IMR-90 (cell line): ENCODE measurements around the gene CAB39. TPM values are rescaled to one million over a fixed set of nuclear protein-coding genes. Genes with fewer than 3 reads are reported as not detected.
A peak's percentile ranks its signal among the peaks of the same experiment; 100 is the strongest.

Source experiments
- ATAC-seq: fragments of 200-7000 bp; cut with Tn5 transposase; 2 replicates; pipeline ENCODE4 v1.9.1; 2020; ENCODE audit warnings: low read depth, mild to moderate bottlenecking, moderate library complexity
- BruUV-seq: library from RNA; stranded (reverse); fragments of 400-500 nt; replicated peaks from 2 replicates; lab custom pipeline; 2021; lab: Mats Ljungman, UMichigan
- CTCF ChIA-PET: fragments of 300-600 bp; formaldehyde crosslinking; extraction: SDS; loops from one replicate; lab custom pipeline; 2021; ENCODE audit warnings: antibody characterized with exemption; lab: Yijun Ruan, JAX
- POLR2A ChIA-PET: fragments of 300-600 bp; sonication (Branson Sonifier 250); formaldehyde crosslinking; loops from one replicate; lab custom pipeline; 2022; ENCODE audit warnings: antibody characterized with exemption; ENCODE audit not compliant: unreplicated experiment; lab: Charles Lee
- DNase-seq: peaks from one replicate; pipeline ENCODE4 v3.0.0; 2013
- H2AFZ ChIP-seq: replicated peaks from 2 replicates; pipeline ENCODE3; 2013; ENCODE audit warnings: low read length, mild to moderate bottlenecking; ENCODE audit not compliant: poor library complexity
- H2AK5ac ChIP-seq: 2 replicates; pipeline ENCODE4 v1.6.1; 2013; ENCODE audit warnings: low read depth, low read length, inconsistent platforms
- H2AK9ac ChIP-seq: replicated peaks from 2 replicates; pipeline ENCODE3; 2013; ENCODE audit warnings: mild to moderate bottlenecking, low read depth, low read length, moderate library complexity; ENCODE audit not compliant: poor library complexity
- H2BK120ac ChIP-seq: 2 replicates; pipeline ENCODE4 v1.6.1; 2013; ENCODE audit warnings: low read depth, low read length, inconsistent platforms
- H2BK15ac ChIP-seq: 3 replicates; pipeline ENCODE4 v1.6.1; 2013; ENCODE audit warnings: low read depth, low read length, inconsistent platforms
- H2BK20ac ChIP-seq: 2 replicates; pipeline ENCODE4 v1.6.1; 2013; ENCODE audit warnings: low read depth, mild to moderate bottlenecking, inconsistent platforms, low read length, moderate library complexity
- H2BK5ac ChIP-seq: 2 replicates; pipeline ENCODE4 v1.6.1; 2013; ENCODE audit warnings: mild to moderate bottlenecking, low read depth, low read length, inconsistent platforms; ENCODE audit not compliant: poor library complexity, severe bottlenecking
- H3K14ac ChIP-seq: replicated peaks from 2 replicates; pipeline ENCODE4 v1.6.1; 2013; ENCODE audit warnings: low read depth, low read length, inconsistent platforms
- H3K18ac ChIP-seq: 2 replicates; pipeline ENCODE4 v1.6.1; 2013; ENCODE audit warnings: low read depth, low read length, control low read depth
- H3K23ac ChIP-seq: 2 replicates; pipeline ENCODE4 v1.6.1; 2013; ENCODE audit warnings: low read depth, low read length, inconsistent platforms
- H3K27ac ChIP-seq: 2 replicates; pipeline ENCODE4 v1.5.1; 2013; ENCODE audit warnings: mild to moderate bottlenecking, control low read depth, low read length; ENCODE audit not compliant: insufficient read depth
- H3K27me3 ChIP-seq: 2 replicates; pipeline ENCODE4 v1.6.1; 2013; ENCODE audit warnings: low read length; ENCODE audit not compliant: control insufficient read depth, insufficient read depth
- H3K36me3 ChIP-seq: 2 replicates; pipeline ENCODE4 v1.6.1; 2013; ENCODE audit warnings: low read length, mixed read lengths; ENCODE audit not compliant: control insufficient read depth, insufficient read depth
- H3K4ac ChIP-seq: 2 replicates; pipeline ENCODE4 v1.6.1; 2013; ENCODE audit warnings: low read depth, low read length, inconsistent platforms
- H3K4me1 ChIP-seq: 2 replicates; pipeline ENCODE4 v1.6.1; 2013; ENCODE audit warnings: low read length, mixed read lengths; ENCODE audit not compliant: control insufficient read depth, insufficient read depth
- H3K4me2 ChIP-seq: 2 replicates; pipeline ENCODE4 v1.6.1; 2013; ENCODE audit warnings: low read depth, mild to moderate bottlenecking, control low read depth, low read length, moderate library complexity
- H3K4me3 ChIP-seq: 2 replicates; pipeline ENCODE4 v1.5.1; 2013; ENCODE audit warnings: low read depth, mild to moderate bottlenecking, control low read depth, low read length, moderate library complexity; ENCODE audit not compliant: insufficient read depth
- H3K56ac ChIP-seq: 2 replicates; pipeline ENCODE4 v1.6.1; 2013; ENCODE audit warnings: low read length, inconsistent platforms; ENCODE audit not compliant: insufficient read depth; ENCODE audit errors: extremely low read depth
- H3K79me1 ChIP-seq, 2 experiments: 2 replicates each; pipeline ENCODE4 v1.6.1; 2013; ENCODE audit warnings: low read length in 2 of 2, inconsistent platforms in 1 of 2, low read depth in 1 of 2
- H3K9ac ChIP-seq: 2 replicates; pipeline ENCODE4 v1.6.1; 2013; ENCODE audit warnings: low read depth, low read length, control low read depth
- H3K9me1 ChIP-seq: 2 replicates; pipeline ENCODE4 v1.6.1; 2013; ENCODE audit warnings: low read length, inconsistent platforms; ENCODE audit not compliant: insufficient read depth
- H3K9me3 ChIP-seq: 2 replicates; pipeline ENCODE4 v1.6.1; 2013; ENCODE audit warnings: low read length; ENCODE audit not compliant: control insufficient read depth, insufficient read depth
- H4K20me1 ChIP-seq: 2 replicates; pipeline ENCODE4 v1.6.1; 2013; ENCODE audit warnings: low read length, inconsistent platforms; ENCODE audit not compliant: insufficient read depth
- H4K5ac ChIP-seq: 2 replicates; pipeline ENCODE4 v1.6.1; 2013; ENCODE audit warnings: mild to moderate bottlenecking, low read depth, low read length, control low read depth
- H4K8ac ChIP-seq, 2 experiments: 2 replicates each; pipeline ENCODE4 v1.6.1; 2013; ENCODE audit warnings: low read depth in 2 of 2, low read length in 2 of 2, control low read depth in 1 of 2, inconsistent platforms in 1 of 2
- H4K91ac ChIP-seq: 2 replicates; pipeline ENCODE4 v1.6.1; 2013; ENCODE audit warnings: low read depth, low read length, inconsistent platforms; ENCODE audit not compliant: insufficient read depth
- BHLHE40 ChIP-seq: fragments of 150-350 bp; IDR thresholded peaks from 2 replicates; pipeline ENCODE4 v1.6.1; 2016; ENCODE audit warnings: mild to moderate bottlenecking, low read depth, low read length
- CEBPB ChIP-seq: IDR thresholded peaks from 2 replicates; pipeline ENCODE4 v1.6.1; 2012; ENCODE audit warnings: low read depth, low read length, improper control_type of control experiment
- MAFK ChIP-seq: IDR thresholded peaks from 2 replicates; pipeline ENCODE4 v1.6.1; 2012; ENCODE audit warnings: low read depth, low read length, improper control_type of control experiment
- MAZ ChIP-seq: IDR thresholded peaks from 2 replicates; pipeline ENCODE4 v1.6.1; 2012; ENCODE audit warnings: low read depth, mild to moderate bottlenecking, low read length, improper control_type of control experiment, moderate library complexity, borderline replicate concordance
- NFE2L2 ChIP-seq: fragments of 150-350 bp; IDR thresholded peaks from 2 replicates; pipeline ENCODE4 v1.6.1; 2016; ENCODE audit warnings: low read depth, mild to moderate bottlenecking, low read length
- RAD21 ChIP-seq: IDR thresholded peaks from 2 replicates; pipeline ENCODE4 v1.6.1; 2012; ENCODE audit warnings: low read length, improper control_type of control experiment
- RCOR1 ChIP-seq: IDR thresholded peaks from 2 replicates; pipeline ENCODE4 v1.6.1; 2012; ENCODE audit warnings: mild to moderate bottlenecking, low read length, improper control_type of control experiment; ENCODE audit not compliant: insufficient replicate concordance
- RFX5 ChIP-seq: IDR thresholded peaks from 2 replicates; pipeline ENCODE4 v1.8.0; 2012; ENCODE audit warnings: low read depth, mild to moderate bottlenecking, low read length, moderate library complexity
- SMC3 ChIP-seq: fragments of 150-350 bp; IDR thresholded peaks from 2 replicates; pipeline ENCODE4 v1.6.1; 2016; ENCODE audit warnings: low read depth, mild to moderate bottlenecking, antibody characterized with exemption, low read length, moderate library complexity
- WGBS, 2 experiments: methylation state at CpG; one replicate each; pipeline versions ENCODE4 v1.1.5 to v1.1.7; 2013; ENCODE audit warnings: missing lambda C conversion rate in 2 of 2; ENCODE audit not compliant: insufficient read length in 1 of 2; ENCODE audit errors: extremely low coverage in 2 of 2; 5-methylcytosine and 5-hydroxymethylcytosine counted together
- dilution Hi-C: fragments of 300-500 bp; cut with HindIII; formaldehyde crosslinking; loops from one replicate; pipeline ENCODE4 v1.14.3; 2018; ENCODE audit warnings: low sequenced_read_pairs; ENCODE audit not compliant: unreplicated experiment
- in situ Hi-C: fragments of 300-500 bp; cut with MboI; formaldehyde crosslinking; loops from 3 replicates; pipeline ENCODE4 v1.14.3; 2019; ENCODE audit warnings: low sequenced_read_pairs, inconsistent platforms, mixed read lengths
- intact Hi-C: fragments of 100-400 bp; cut with micrococcal nuclease; formaldehyde crosslinking; loops from 2 replicates; pipeline ENCODE4 v1.10.0; 2022
- polyA plus RNA-seq, 3 experiments: library from polyadenylated mRNA; depleted of rRNA; stranded (reverse); fragments of >200 nt; gene quantifications; 2 replicates each; pipeline ENCODE4 v1.2.3, GENCODE V29; 2012; ENCODE audit warnings: low replicate concordance in 1 of 3
- total RNA-seq: library from RNA; depleted of rRNA; stranded (reverse); fragments of >200 nt; gene quantifications from 2 replicates; pipeline ENCODE4 v1.2.3, GENCODE V29; 2012
- TF ChIP-seq, protein P1 (sequence below): conservative IDR thresholded peaks from 2 replicates; pipeline ENCODE4 v1.5.1; 2012; ENCODE audit warnings: mild to moderate bottlenecking, low read depth, low read length, improper control_type of control experiment

Gene CAB39
- total and polyA plus RNA-seq, 2 of the 4 experiments (the other 2 are of a cell fraction): 38.2 to 71.7 TPM

DNA sequence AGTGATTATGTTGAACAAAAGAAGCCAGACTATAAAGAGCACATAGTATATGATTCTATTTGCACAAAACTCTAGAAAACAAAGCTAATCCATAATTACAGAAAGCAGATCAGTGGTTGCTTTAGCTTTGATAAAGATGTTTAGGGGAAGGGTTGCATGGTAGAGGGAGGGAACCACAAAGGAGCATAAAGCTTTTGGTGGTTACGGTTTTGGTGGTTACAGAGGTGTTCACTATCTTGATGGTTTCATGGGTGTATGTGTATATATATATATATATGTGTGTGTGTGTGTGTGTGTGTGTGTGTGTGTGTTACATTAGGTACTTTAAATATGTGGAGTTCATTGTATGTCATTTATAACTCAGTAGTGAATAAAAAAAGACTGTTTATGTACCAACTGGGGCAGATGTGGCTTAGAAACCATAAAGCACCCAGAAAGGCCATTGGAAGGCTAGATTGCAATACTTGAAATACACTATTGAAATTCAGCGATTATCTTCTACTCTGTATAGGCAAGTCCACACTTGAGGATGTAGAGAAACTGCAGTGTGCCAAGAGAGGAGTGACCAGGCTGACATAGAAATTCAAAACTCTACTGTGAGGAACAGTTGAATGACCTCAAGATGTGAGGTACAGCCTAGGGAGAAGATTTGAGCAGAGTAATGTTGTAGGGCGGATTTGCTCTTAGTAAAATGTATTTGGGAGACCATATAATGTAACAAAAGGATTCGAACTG is 60.6 kb downstream of the CAB39 start (continued):
- TF ChIP-seq RFX5: no peak
- TF ChIP-seq BHLHE40: no peak

DNA sequence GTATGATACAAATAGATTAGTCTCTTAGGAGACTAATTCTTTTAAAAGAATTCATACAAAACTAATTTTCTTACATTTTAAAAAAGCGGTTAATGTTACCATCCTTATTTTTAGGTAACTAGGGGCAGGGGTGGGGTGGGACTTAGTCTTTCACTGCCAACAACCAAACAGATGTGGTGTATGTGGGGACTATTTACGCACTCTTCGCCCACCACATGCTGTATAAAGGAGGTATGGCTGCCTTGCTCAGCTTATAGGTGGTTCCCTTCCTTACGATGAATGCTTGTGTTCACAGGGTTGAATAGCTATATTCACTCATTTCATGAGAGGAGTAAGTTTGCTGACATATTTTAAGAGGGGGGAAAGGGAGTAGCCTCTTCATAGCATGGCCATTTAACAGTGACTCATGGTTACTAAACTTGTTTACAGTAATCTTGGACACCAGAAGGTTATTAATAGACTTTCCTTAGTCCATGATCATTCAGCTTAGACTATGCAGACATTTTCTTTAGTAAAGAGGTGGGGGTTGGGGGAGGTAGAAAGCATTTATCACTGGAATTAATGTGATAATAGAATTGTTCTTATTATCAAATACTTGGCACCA is 61.8 kb downstream of the CAB39 start:
- Histone ChIP-seq H3K14ac (peak overlapping the region; percentile 64; the same call in 1 of the 2 replicates), H4K5ac (peak overlapping the region; percentile 35; the same call in 1 of the 2 replicates), H4K20me1 (peaks cover 6% of the 10 kb centered on the region; the same call in 1 of the 2 replicates), H2BK20ac (peak overlapping the region; percentile 58), H3K9me1 (peaks cover 12% of the 10 kb centered on the region), H3K4me2 (peak overlapping the region; percentile 38), H2AK9ac (peak overlapping the region; percentile 91), H3K36me3 (peaks cover 6% of the 10 kb centered on the region; the same call in 1 of the 2 replicates), H3K4me1 (peaks cover 12% of the 10 kb centered on the region), H2BK5ac (peak overlapping the region; percentile 89), H3K9me3 (no peaks in the 10 kb centered on the region), H3K4ac (peak overlapping the region; percentile 91), H4K91ac (peak overlapping the region; percentile 86), H3K18ac (peak overlapping the region; percentile 85; the same call in 1 of the 2 replicates), H3K27ac (peak overlapping the region; percentile 67; the same call in 1 of the 2 replicates), H2AK5ac (peak overlapping the region; percentile 98), H4K8ac (peak overlapping the region in 1 of 2 experiments; percentile 96; a peak in 2 of 4 replicates), H3K56ac (peak overlapping the region; percentile 46; the same call in 1 of the 2 replicates), H2BK120ac (peak overlapping the region; percentile 88), H3K27me3 (no peaks in the 10 kb centered on the region), H2AFZ (peak overlapping the region; percentile 26), H3K79me1 (peaks cover 24 to 58% of the 10 kb centered on the region in 2 experiments), H2BK15ac (peak overlapping the region; percentile 91; the same call in 1 of the 3 replicates), H3K23ac (peak overlapping the region; percentile 70; the same call in 1 of the 2 replicates), H3K9ac (no peak overlapping the region), H3K4me3 (no peak overlapping the region)
- WGBS, 2 experiments: no CpG with 5 or more reads among the region's 4 CpGs
- DNase-seq: peak; percentile 92
- dilution Hi-C loops (no loop called here), in situ Hi-C loops (no loop called here), intact Hi-C loops (loop anchor here (10.0 kb wide), 1 partner anchor 850 kb away; the partner anchor contains the start of genes FBXO36 and TRIP12)
- ChIA-PET POLR2A (no interaction called here), CTCF (interaction anchor here (1.2 kb wide), 1 partner anchor 9 kb away, joined by 3 read pairs; no protein-coding TSS in a partner anchor)
- peak; percentile 89 for ATAC-seq
- no TSS peak for BruUV-seq
- TF ChIP-seq RCOR1 (peak; percentile 20), CEBPB (peak; percentile 50; the same call in 1 of the 2 replicates), RAD21 (no peak), MAFK (peak; percentile 31; the same call in 1 of the 2 replicates), SMC3 (0 out of 2 replicates have a peak, but pooled peaks have one; percentile 19), MAZ (no peak), RFX5 (no peak), NFE2L2 (peak; percentile 17; the same call in 1 of the 2 replicates)
- TF ChIP-seq, protein P1, sequence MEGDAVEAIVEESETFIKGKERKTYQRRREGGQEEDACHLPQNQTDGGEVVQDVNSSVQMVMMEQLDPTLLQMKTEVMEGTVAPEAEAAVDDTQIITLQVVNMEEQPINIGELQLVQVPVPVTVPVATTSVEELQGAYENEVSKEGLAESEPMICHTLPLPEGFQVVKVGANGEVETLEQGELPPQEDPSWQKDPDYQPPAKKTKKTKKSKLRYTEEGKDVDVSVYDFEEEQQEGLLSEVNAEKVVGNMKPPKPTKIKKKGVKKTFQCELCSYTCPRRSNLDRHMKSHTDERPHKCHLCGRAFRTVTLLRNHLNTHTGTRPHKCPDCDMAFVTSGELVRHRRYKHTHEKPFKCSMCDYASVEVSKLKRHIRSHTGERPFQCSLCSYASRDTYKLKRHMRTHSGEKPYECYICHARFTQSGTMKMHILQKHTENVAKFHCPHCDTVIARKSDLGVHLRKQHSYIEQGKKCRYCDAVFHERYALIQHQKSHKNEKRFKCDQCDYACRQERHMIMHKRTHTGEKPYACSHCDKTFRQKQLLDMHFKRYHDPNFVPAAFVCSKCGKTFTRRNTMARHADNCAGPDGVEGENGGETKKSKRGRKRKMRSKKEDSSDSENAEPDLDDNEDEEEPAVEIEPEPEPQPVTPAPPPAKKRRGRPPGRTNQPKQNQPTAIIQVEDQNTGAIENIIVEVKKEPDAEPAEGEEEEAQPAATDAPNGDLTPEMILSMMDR: no peak
